Heart right ventricle (tissue), 16 donors: ENCODE results near the gene ACTR1B. TPM values are rescaled to one million over a fixed set of nuclear protein-coding genes. Genes with fewer than 3 reads are reported as not detected.

Experiments
- ATAC-seq, 8 donors: fragments of 200-7000 bp; cut with Tn5 transposase; one replicate each; pipeline ENCODE4 v1.9.1; 2020; ENCODE audit warnings: mild to moderate bottlenecking in 8 of 8, moderate library complexity in 8 of 8, moderate number of reproducible peaks in 1 of 8
- DNase-seq, 2 donors: peaks; one replicate each; pipeline ENCODE4 v3.0.0-alpha.2; 2020
- H3K27ac ChIP-seq, 10 donors: fragments of 200-600 bp; sonication (generic) in 2 of 10; one replicate each; pipeline versions ENCODE4 v1.5.0 to v1.8.0; 2020 to 2022; ENCODE audit warnings: mild to moderate bottlenecking in 3 of 10
- H3K27me3 ChIP-seq, 7 donors: fragments of 200-600 bp; one replicate each; pipeline ENCODE4 v1.8.0; 2021 to 2022; ENCODE audit warnings: mild to moderate bottlenecking in 2 of 7
- H3K36me3 ChIP-seq, 9 donors: fragments of 200-600 bp; sonication (generic) in 1 of 9; one replicate each; pipeline versions ENCODE4 v1.5.0 to v1.8.0; 2020 to 2022; ENCODE audit warnings: mild to moderate bottlenecking in 2 of 9
- H3K4me1 ChIP-seq, 9 donors: fragments of 200-600 bp; sonication (generic) in 1 of 9; one replicate each; pipeline versions ENCODE4 v1.5.0 to v1.8.0; 2020 to 2022; ENCODE audit warnings: mild to moderate bottlenecking in 4 of 9
- H3K4me3 ChIP-seq, 10 donors: fragments of 200-600 bp; sonication (generic) in 2 of 10; one replicate each; pipeline versions ENCODE4 v1.5.0 to v1.8.0; 2020 to 2022; ENCODE audit warnings: mild to moderate bottlenecking in 7 of 10, moderate library complexity in 2 of 10
- H3K9me3 ChIP-seq, 11 donors: fragments of 200-600 bp in 10 of 11; sonication (generic) in 2 of 11; one replicate each; pipeline versions ENCODE4 v1.5.0 to v1.8.0; 2013 to 2022; ENCODE audit warnings: mild to moderate bottlenecking in 2 of 11, control low read depth in 1 of 11, moderate library complexity in 1 of 11
- WGBS, 2 donors: extraction: QIAGEN DNeasy Blood & Tissue Kit; methylation state at CpG; one replicate each; pipeline ENCODE4 v1.1.7; 2013; ENCODE audit warnings: inconsistent platforms in 1 of 2; 5-methylcytosine and 5-hydroxymethylcytosine counted together
- intact Hi-C, 10 donors: fragments of 100-400 bp; cut with DNase I; formaldehyde crosslinking; loops; one replicate each; pipeline versions ENCODE4 v1.11.1 to v1.14.2; 2022
- polyA plus RNA-seq, 2 donors: library from polyadenylated mRNA; stranded (reverse); fragments of 200-250 nt; gene quantifications; one replicate each; pipeline ENCODE4 v1.2.3, GENCODE V29; 2013
- total RNA-seq, 10 donors: library from RNA; stranded (reverse); fragmentation: NEBNext Ultra II Directional in 3 of 10; extraction: Animal tissue kit (Norgen Biotek cat#: 25700) in 3 of 10; gene quantifications; one replicate each; pipeline versions ENCODE4 v1.2.1 to v1.2.4, GENCODE V29; 2021 to 2023
- TF ChIP-seq, protein P1 (sequence below), 9 donors: fragments of 200-600 bp; sonication (generic) in 2 of 9; IDR thresholded peaks; one replicate each; pipeline versions ENCODE4 v1.5.0 to v1.8.0; 2021 to 2022; ENCODE audit warnings: antibody characterized with exemption in 9 of 9, mild to moderate bottlenecking in 5 of 9, moderate library complexity in 1 of 9
- donor health status: Arrhythmogenic right ventricular cardiomyopathy.
- donor health status: ischemic (EF 13 %, LVEDD 7.1; RV severe dilation, severe dysfunction).
- donor health status: healthy with polysubstance abuse.
- donor health status: DM: no; HTN: yes; CAD: no.
- donor health status: DM: no; HTN: no; CAD: no.
- donor health status: ischemic (EF 25% LVEDD 6.9; RV normal size, moderate dysfunction).
- donor health status: ischemic (EF 25% LVEDD 5.7; RV mildly dilated, moderate dysfunction).
- donor health status: healthy.
- donor health status: DM: yes; HTN: yes; CAD: no.
- donor health status: Ischemic cardiomyopathy.
- donor health status: ischemic (EF 35%, LVEDD 5.7; RV mildly dilated, moderate dysfunction).
- donor health status: nonischemic (EF 11% LVEDD 7.7; RV severe dilation, severe dysfunction).
- donor health status: DM: yes; HTN: yes; CAD: no.
- donor health status: PGD.
- donor health status: ischemic (EF 29% LVEDD 5.4; RV normal size, mild dysfunction).
- donor health status: nonischemic (EF 23%, LVEDD 6.1; RV moderate dilation, normal function).

ACTR1B gene
- total and polyA plus RNA-seq, 12 donors: 43.4 to 87.5 (median 71.4) TPM

- Histone ChIP-seq H3K27me3 (no peaks in the 10 kb centered on the region), H3K36me3 (peaks cover 0 to 50% (median 25%) of the 10 kb centered on the region in 9 donors), H3K27ac (peak overlapping the region; percentile 90 to 99 (median 96)), H3K4me3 (peak overlapping the region; percentile 73 to 98 (median 86)), H3K9me3 (no peaks in the 10 kb centered on the region), H3K4me1 (peaks cover 7 to 32% (median 25%) of the 10 kb centered on the region in 9 donors)
- no peak for ATAC-seq
- 61 to 67% methylated on average over 4 of the region's 4 CpGs for WGBS, 2 donors
- no peak for DNase-seq
- TF ChIP-seq, protein P1, sequence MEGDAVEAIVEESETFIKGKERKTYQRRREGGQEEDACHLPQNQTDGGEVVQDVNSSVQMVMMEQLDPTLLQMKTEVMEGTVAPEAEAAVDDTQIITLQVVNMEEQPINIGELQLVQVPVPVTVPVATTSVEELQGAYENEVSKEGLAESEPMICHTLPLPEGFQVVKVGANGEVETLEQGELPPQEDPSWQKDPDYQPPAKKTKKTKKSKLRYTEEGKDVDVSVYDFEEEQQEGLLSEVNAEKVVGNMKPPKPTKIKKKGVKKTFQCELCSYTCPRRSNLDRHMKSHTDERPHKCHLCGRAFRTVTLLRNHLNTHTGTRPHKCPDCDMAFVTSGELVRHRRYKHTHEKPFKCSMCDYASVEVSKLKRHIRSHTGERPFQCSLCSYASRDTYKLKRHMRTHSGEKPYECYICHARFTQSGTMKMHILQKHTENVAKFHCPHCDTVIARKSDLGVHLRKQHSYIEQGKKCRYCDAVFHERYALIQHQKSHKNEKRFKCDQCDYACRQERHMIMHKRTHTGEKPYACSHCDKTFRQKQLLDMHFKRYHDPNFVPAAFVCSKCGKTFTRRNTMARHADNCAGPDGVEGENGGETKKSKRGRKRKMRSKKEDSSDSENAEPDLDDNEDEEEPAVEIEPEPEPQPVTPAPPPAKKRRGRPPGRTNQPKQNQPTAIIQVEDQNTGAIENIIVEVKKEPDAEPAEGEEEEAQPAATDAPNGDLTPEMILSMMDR (IDR thresholded peaks at IDR 0.05): no peak
- intact Hi-C loops: loop anchor here in 5 of 10 donors (1.0 to 10.0 kb wide), 4 partner anchors 14 to 55 kb away; no protein-coding TSS in a partner anchor
Measured at GRCh38 chr2:97646977-97647376, 16.9 kb downstream of the ACTR1B start.

DNA sequence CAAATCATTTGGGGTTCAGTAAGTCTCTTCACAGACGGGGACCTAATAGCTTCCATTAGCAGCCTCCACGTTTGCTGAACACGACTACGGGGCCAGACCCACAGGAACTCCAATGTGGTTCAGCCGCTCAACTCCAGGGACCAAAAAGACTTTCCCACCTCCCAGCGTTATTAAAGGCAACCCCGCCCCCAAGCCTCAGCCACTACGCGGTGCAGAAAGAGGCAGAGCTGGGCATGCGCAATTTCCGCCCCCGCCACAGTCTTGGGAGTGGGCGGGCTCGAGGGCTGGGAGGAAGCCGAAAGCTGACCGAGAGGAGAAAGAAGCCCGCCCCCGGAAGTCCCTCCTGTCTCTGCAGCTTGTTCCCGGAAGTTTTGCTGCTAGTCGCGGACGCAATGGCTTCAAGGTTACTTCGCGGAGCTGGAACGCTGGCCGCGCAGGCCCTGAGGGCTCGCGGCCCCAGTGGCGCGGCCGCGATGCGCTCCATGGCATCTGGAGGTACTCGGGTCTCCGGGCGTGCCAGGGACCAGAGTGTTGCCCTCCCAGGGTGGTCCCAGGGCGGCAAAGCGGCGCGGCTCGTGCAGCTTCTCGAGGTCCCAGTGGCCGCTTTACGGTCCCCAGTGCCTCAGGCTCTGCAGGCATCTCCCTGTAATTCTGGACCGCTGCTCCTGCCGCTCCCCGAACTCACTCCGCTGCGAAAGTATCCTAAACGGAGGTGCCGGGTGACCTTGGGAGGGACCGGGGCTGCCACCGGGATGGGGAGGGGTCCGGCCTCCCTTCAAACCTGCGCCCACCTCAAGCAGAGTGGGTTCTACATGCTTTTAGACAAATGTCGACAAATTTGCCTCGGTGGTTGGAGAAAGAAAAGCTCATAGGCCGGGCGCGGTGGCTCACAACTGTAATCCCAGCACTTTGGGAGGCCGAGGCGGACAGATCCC, 17.9 kb downstream of the ACTR1B start, which contains the start of gene COX5B:
TSS of gene COX5B (plus strand) at position 368 of the 935 bp plus-strand sequence. CDS start at position 393, 25 bp downstream.
- intact Hi-C loops: loop anchor here in 6 of 10 donors (1.0 to 10.0 kb wide), 5 partner anchors 17 to 54 kb away; partner anchors contain the start of gene ACTR1B (in 2 of the 6)
- H3K4me3 ChIP-seq: peak within 1 kb of the TSS; percentile 73 to 98 (median 86)
- peaks cover 7 to 32% (median 25%) of the 10 kb centered on the region in 9 donors for H3K4me1 ChIP-seq
- no peaks in the 10 kb centered on the region for H3K27me3 ChIP-seq
- WGBS, 2 donors: 1% methylated on average over 63 of the region's 63 CpGs
- H3K36me3 ChIP-seq: peaks cover 0 to 42% (median 25%) of the 10 kb centered on the region in 9 donors
- TF ChIP-seq, protein P1 (IDR thresholded peaks at IDR 0.05): peak in 1 of 9 donors; percentile 3
- peak within 1 kb of the TSS; percentile 90 to 99 (median 96) for H3K27ac ChIP-seq
- DNase-seq (peak; percentile 99 to 100), ATAC-seq (peak; percentile 99 to 100 (median 99))
- no peaks in the 10 kb centered on the region for H3K9me3 ChIP-seq

GRCh38 chr2:97645112-97645694, 18.6 kb downstream of the ACTR1B start:
- Histone ChIP-seq H3K27ac (peak overlapping the region; percentile 38 to 99 (median 96)), H3K9me3 (no peaks in the 10 kb centered on the region), H3K27me3 (no peaks in the 10 kb centered on the region), H3K36me3 (peaks cover 0 to 35% (median 25%) of the 10 kb centered on the region in 9 donors), H3K4me1 (peaks cover 7 to 32% (median 25%) of the 10 kb centered on the region in 9 donors), H3K4me3 (peak overlapping the region; percentile 9 to 98 (median 86))
- intact Hi-C loops: loop anchor here in 3 of 10 donors (1.0 to 10.0 kb wide), 4 partner anchors 18 to 53 kb away; partner anchors contain the start of gene ACTR1B (in 2 of the 3)
- 7% methylated on average over 19 of the region's 19 CpGs for WGBS, 2 donors
- peak in 1 of 2 donors; percentile 53 for DNase-seq
- TF ChIP-seq, protein P1 (IDR thresholded peaks at IDR 0.05): no peak
- ATAC-seq: peak; percentile 26 to 77 (median 60)
